GM19468 (cell line): Measurements from ENCODE around the gene WDR4.
A peak's percentile ranks its signal among the peaks of the same experiment; 100 is the strongest.
"Not testable (repeated sequence)": the region's sequence is repeated elsewhere in the genome, so short reads cannot be mapped to it uniquely, and the experiment has no call there.

Experiments
- ATAC-seq: cut with Tn5 transposase; IDR thresholded peaks from one replicate; pipeline ENCODE4 v1.9.1; 2021; ENCODE audit warnings: mild to moderate bottlenecking, moderate library complexity, moderate number of reproducible peaks; ENCODE audit not compliant: unreplicated experiment; ENCODE audit errors: extremely low read depth

WDR4 gene

GRCh38 chr21:42880352-42880751, 1.0 kb upstream of the WDR4 start:
- no peak for ATAC-seq

- peak; percentile 2 for ATAC-seq
Measured at GRCh38 chr21:42878678-42878992, 704 bp downstream of the WDR4 start.

- not testable (repeated sequence) for ATAC-seq
Measured at GRCh38 chr21:42875811-42876210, 3.5 kb downstream of the WDR4 start.

- ATAC-seq, result no peak
Measured at GRCh38 chr21:42873096-42873495, 6.2 kb downstream of the WDR4 start.

GRCh38 chr21:42868196-42868595, 11.1 kb downstream of the WDR4 start:
- no peak for ATAC-seq

- no peak for ATAC-seq
Measured at GRCh38 chr21:42865776-42866160, 13.6 kb downstream of the WDR4 start.

GRCh38 chr21:42864815-42865775, 14.2 kb downstream of the WDR4 start:
- no peak for ATAC-seq

GRCh38 chr21:42864286-42864685, 15.1 kb downstream of the WDR4 start:
- no peak for ATAC-seq

GRCh38 chr21:42863504-42863870, 15.9 kb downstream of the WDR4 start:
- no peak for ATAC-seq

GRCh38 chr21:42862774-42863503, 16.4 kb downstream of the WDR4 start:
- ATAC-seq, result no peak

- no peak for ATAC-seq
Measured at GRCh38 chr21:42861848-42862400, 17.4 kb downstream of the WDR4 start.

GRCh38 chr21:42861311-42861847, 18.0 kb downstream of the WDR4 start:
- ATAC-seq, result no peak

- no peak for ATAC-seq
Measured at GRCh38 chr21:42860345-42860744, 19.0 kb downstream of the WDR4 start.

- ATAC-seq, result no peak
Measured at GRCh38 chr21:42859891-42860230, 19.5 kb downstream of the WDR4 start.

GRCh38 chr21:42858957-42859890, 20.1 kb downstream of the WDR4 start:
- no peak for ATAC-seq

GRCh38 chr21:42858185-42858847, 21.0 kb downstream of the WDR4 start:
- no peak for ATAC-seq

- no peak for ATAC-seq
Measured at GRCh38 chr21:42857216-42857615, 22.1 kb downstream of the WDR4 start.

- ATAC-seq, result no peak
Measured at GRCh38 chr21:42855937-42856335, 23.4 kb downstream of the WDR4 start.

- no peak for ATAC-seq
Measured at GRCh38 chr21:42855171-42855936, 24.0 kb downstream of the WDR4 start.
